ENCODE results near the gene CTSA.

DNA sequence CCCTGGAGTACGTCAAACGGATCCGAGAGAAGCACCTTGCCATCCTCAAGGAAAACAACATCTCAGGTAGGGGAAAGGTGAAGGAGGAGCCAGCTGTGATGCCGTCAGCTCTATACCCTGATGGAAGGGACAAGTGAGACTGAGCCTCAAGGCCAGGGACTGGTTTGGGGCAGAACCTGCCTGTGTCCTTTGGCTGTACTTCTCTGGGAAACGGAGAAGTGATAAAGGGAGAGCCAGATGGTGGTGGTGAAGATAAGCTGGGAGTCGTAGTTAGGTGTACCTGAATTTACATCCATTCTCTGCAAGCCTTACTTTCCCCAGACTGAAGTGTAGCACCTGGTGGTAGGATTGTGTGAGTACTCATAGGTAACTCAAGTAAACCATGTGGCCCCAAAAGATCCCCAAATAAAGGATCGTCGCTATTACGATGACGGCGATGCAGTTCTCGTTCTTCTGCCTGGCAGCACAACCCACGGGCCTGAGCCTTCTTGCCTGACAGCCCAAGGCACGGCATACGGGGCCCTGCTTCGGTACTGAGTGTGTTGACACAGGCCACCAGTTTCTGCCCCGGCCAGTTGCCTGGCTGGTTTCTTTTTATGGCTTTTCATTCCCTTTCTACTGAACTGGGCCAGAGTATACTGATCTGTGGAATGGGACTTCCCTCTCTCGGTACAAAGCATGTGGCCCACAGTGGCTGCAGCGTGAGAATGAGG is 54.0 kb downstream of the CTSA start:
- TF ChIP-seq EZH2phosphoT487 (IDR thresholded peaks at IDR 0.05; ENCODE audit: unreplicated experiment) = no peak
- TF ChIP-seq, protein P1, sequence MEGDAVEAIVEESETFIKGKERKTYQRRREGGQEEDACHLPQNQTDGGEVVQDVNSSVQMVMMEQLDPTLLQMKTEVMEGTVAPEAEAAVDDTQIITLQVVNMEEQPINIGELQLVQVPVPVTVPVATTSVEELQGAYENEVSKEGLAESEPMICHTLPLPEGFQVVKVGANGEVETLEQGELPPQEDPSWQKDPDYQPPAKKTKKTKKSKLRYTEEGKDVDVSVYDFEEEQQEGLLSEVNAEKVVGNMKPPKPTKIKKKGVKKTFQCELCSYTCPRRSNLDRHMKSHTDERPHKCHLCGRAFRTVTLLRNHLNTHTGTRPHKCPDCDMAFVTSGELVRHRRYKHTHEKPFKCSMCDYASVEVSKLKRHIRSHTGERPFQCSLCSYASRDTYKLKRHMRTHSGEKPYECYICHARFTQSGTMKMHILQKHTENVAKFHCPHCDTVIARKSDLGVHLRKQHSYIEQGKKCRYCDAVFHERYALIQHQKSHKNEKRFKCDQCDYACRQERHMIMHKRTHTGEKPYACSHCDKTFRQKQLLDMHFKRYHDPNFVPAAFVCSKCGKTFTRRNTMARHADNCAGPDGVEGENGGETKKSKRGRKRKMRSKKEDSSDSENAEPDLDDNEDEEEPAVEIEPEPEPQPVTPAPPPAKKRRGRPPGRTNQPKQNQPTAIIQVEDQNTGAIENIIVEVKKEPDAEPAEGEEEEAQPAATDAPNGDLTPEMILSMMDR (conservative IDR thresholded peaks at IDR 0.05; ENCODE audit: low read depth in 2 of 2) = no peak
- no peak for TF ChIP-seq POLR2AphosphoS5 (IDR thresholded peaks at IDR 0.05; ENCODE audit: low read depth)
- no peak for TF ChIP-seq ZNF331 (CRISPR knock-in tag; IDR thresholded peaks at IDR 0.05; ENCODE audit: low read depth)
- TF ChIP-seq, protein P2, sequence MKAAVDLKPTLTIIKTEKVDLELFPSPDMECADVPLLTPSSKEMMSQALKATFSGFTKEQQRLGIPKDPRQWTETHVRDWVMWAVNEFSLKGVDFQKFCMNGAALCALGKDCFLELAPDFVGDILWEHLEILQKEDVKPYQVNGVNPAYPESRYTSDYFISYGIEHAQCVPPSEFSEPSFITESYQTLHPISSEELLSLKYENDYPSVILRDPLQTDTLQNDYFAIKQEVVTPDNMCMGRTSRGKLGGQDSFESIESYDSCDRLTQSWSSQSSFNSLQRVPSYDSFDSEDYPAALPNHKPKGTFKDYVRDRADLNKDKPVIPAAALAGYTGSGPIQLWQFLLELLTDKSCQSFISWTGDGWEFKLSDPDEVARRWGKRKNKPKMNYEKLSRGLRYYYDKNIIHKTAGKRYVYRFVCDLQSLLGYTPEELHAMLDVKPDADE (IDR thresholded peaks at IDR 0.05) = no peak
- TF ChIP-seq EZH2 (IDR thresholded peaks at IDR 0.05; ENCODE audit: low read depth, unreplicated experiment) = no peak
- TF ChIP-seq, protein P3, sequence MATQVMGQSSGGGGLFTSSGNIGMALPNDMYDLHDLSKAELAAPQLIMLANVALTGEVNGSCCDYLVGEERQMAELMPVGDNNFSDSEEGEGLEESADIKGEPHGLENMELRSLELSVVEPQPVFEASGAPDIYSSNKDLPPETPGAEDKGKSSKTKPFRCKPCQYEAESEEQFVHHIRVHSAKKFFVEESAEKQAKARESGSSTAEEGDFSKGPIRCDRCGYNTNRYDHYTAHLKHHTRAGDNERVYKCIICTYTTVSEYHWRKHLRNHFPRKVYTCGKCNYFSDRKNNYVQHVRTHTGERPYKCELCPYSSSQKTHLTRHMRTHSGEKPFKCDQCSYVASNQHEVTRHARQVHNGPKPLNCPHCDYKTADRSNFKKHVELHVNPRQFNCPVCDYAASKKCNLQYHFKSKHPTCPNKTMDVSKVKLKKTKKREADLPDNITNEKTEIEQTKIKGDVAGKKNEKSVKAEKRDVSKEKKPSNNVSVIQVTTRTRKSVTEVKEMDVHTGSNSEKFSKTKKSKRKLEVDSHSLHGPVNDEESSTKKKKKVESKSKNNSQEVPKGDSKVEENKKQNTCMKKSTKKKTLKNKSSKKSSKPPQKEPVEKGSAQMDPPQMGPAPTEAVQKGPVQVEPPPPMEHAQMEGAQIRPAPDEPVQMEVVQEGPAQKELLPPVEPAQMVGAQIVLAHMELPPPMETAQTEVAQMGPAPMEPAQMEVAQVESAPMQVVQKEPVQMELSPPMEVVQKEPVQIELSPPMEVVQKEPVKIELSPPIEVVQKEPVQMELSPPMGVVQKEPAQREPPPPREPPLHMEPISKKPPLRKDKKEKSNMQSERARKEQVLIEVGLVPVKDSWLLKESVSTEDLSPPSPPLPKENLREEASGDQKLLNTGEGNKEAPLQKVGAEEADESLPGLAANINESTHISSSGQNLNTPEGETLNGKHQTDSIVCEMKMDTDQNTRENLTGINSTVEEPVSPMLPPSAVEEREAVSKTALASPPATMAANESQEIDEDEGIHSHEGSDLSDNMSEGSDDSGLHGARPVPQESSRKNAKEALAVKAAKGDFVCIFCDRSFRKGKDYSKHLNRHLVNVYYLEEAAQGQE (IDR thresholded peaks at IDR 0.05; ENCODE audit: unreplicated experiment) = no peak

Data from GM23338 (cell line).